Central memory CD8-positive, alpha-beta T cell (primary cell): ENCODE data around the gene OLIG3.

ENCODE experiments used
- ATAC-seq: fragments of 150-1000 bp; cut with Tn5 transposase; replicated peaks from 2 replicates; pipeline ENCODE4 v1.10.0; 2022; ENCODE audit warnings: mild to moderate bottlenecking, moderate FRiP score, moderate number of reproducible peaks; ENCODE audit not compliant: poor library complexity, severe bottlenecking; ENCODE audit errors: extremely low read depth
- DNase-seq, 2 donors: peaks; one replicate each; pipeline ENCODE4 v3.0.0; 2021; ENCODE audit warnings: low spot score in 2 of 2
- H3K27ac Mint-ChIP-seq: one replicate; pipeline ENCODE4 v1.8.0; 2022; ENCODE audit warnings: low read depth, mild to moderate bottlenecking, moderate library complexity, mixed read lengths
- H3K27me3 Mint-ChIP-seq: one replicate; pipeline ENCODE4 v1.8.0; 2022; ENCODE audit warnings: mixed read lengths
- H3K36me3 Mint-ChIP-seq: one replicate; pipeline ENCODE4 v1.8.0; 2022; ENCODE audit warnings: mild to moderate bottlenecking, moderate library complexity, mixed read lengths; ENCODE audit not compliant: insufficient read depth
- H3K4me1 Mint-ChIP-seq: one replicate; pipeline ENCODE4 v1.8.0; 2022; ENCODE audit warnings: mixed read lengths
- H3K4me3 Mint-ChIP-seq: one replicate; pipeline ENCODE4 v1.8.0; 2022; ENCODE audit warnings: mild to moderate bottlenecking, moderate library complexity, mixed read lengths
- H3K9me3 Mint-ChIP-seq: one replicate; pipeline ENCODE4 v1.8.0; 2022; ENCODE audit warnings: mixed read lengths

Gene OLIG3

GRCh38 chr6:137514418-137514817 is 20.2 kb upstream of the OLIG3 start:
- DNase-seq: no peak
- Mint-ChIP-seq H3K27me3 (peaks cover 79% of the 10 kb centered on the region), H3K27ac (no peak overlapping the region), H3K36me3 (no peaks in the 10 kb centered on the region), H3K4me1 (no peaks in the 10 kb centered on the region), H3K9me3 (no peaks in the 10 kb centered on the region), H3K4me3 (no peak overlapping the region)
- ATAC-seq: no peak

DNA sequence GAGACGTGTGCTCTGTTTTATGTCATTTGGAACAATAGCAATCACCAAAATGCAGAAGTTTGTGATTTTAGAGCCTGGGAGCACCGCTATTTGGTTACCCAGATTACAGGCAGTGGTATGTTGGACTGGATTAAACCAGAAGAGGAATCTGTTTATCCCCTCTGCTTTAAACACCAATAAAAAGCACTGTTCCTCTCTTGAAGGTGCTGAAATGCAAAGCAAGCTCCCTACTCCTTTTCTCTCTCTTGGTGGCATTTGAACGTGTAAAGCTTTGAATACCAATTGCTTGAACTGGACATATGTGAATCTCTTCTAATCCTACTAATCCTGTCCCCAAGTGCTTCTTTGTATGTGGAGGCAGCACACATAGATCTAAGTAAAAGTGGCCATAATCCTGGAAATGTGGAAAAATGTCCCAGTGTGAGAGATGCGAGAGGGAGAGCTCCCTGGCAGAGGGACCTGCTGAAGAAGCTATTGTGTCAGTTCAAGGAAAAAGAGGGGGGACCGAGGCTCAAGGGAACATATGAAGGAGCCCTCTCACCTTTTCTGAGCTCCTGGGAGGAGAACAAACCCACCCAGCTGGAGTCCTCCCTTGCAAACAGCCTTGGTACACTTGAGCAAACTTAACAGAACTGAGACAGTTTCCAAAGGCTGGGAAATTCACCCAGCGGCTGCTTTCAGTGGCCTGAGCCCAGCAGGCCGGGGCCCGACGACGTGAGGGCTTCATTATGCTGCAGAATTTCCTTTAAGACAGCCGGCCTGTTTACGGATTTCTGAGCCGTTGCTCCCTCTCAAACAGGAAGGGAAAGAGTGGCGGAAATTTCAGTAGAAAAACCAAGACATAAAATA is 18.8 kb upstream of the OLIG3 start:
- H3K4me1 Mint-ChIP-seq: no peaks in the 10 kb centered on the region
- H3K27ac Mint-ChIP-seq: no peak overlapping the region
- ATAC-seq (no peak), DNase-seq (no peak)
- H3K9me3 Mint-ChIP-seq: no peaks in the 10 kb centered on the region
- H3K4me3 Mint-ChIP-seq: no peak overlapping the region
- H3K36me3 Mint-ChIP-seq: no peaks in the 10 kb centered on the region
- peaks cover 79% of the 10 kb centered on the region for H3K27me3 Mint-ChIP-seq

DNA sequence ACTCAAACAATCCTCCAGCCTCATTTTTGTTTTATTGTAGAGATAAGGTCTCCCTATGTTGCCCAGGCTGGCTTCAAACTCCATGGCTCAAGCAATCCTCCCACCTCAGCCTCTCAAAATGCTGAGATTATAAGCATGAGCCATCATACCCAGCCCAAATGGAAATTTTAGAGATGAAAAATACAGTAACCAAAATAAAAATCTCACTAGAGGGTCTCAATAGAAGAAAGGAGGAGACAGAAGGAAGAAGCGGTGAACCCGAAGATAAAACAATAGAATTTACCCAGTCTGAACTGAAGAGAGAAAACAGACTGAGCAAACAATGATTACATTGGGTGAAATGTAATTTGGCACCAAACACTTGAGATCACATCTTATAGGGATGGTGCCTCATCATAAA is 16.7 kb upstream of the OLIG3 start:
- H3K27ac Mint-ChIP-seq: no peak overlapping the region
- no peaks in the 10 kb centered on the region for H3K9me3 Mint-ChIP-seq
- no peak for DNase-seq
- ATAC-seq: no peak
- peaks cover 78% of the 10 kb centered on the region for H3K27me3 Mint-ChIP-seq
- no peaks in the 10 kb centered on the region for H3K4me1 Mint-ChIP-seq
- H3K36me3 Mint-ChIP-seq: no peaks in the 10 kb centered on the region
- no peak overlapping the region for H3K4me3 Mint-ChIP-seq

DNA sequence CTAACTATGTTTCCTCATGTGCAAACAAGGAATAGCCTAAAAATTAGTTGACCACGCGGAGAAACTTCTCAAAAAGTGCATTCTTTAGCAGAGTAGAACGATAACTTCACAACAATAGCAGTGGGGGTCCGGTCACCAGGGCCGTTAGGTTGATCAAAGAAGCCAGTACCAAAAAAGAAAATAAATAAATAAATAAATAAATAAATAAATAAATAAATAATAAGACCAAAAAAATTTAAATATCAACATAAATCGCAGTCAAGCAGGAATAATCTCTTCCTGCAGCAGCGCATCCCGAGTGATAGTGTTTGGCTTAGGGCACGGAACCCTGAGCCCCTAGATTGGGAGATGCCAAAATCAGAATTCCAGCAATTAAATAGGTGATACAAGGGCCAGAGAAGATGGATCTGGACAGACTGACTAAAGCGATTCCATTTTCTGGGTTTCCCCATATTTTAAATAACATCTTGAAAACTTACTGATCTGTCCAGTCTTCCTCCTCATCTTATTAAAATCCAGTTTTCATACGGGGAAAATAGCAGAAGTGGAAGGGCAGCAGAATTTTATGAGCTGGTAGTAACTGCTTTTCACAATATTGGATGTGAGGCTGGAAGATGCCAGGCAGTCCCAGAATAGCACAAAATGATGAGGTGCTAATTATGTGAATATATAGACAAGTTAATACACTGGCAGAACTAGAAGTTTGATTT is 4.4 kb upstream of the OLIG3 start:
- H3K36me3 Mint-ChIP-seq: peaks cover 14% of the 10 kb centered on the region
- H3K27me3 Mint-ChIP-seq: peaks cover 87% of the 10 kb centered on the region
- peak overlapping the region; percentile 43 for H3K4me3 Mint-ChIP-seq
- ATAC-seq: no peak
- H3K9me3 Mint-ChIP-seq: peaks cover 4% of the 10 kb centered on the region
- no peak for DNase-seq
- H3K4me1 Mint-ChIP-seq: peaks cover 31% of the 10 kb centered on the region
- H3K27ac Mint-ChIP-seq: no peak overlapping the region

- no peak for ATAC-seq
- peaks cover 4% of the 10 kb centered on the region for H3K9me3 Mint-ChIP-seq
These were observed 3.7 kb upstream of the OLIG3 start for GRCh38 chr6:137497721-137498463.

GRCh38 chr6:137496909-137497720 is 2.9 kb upstream of the OLIG3 start:
- no peak for ATAC-seq
- peaks cover 87% of the 10 kb centered on the region for H3K27me3 Mint-ChIP-seq
- H3K36me3 Mint-ChIP-seq: peaks cover 17% of the 10 kb centered on the region
- peak overlapping the region; percentile 44 for H3K4me3 Mint-ChIP-seq
- H3K4me1 Mint-ChIP-seq: peaks cover 46% of the 10 kb centered on the region
- peaks cover 4% of the 10 kb centered on the region for H3K9me3 Mint-ChIP-seq
- H3K27ac Mint-ChIP-seq: no peak overlapping the region
- DNase-seq: no peak

More at GRCh38 chr6:137497721-137498463, 3.7 kb upstream of the OLIG3 start:
- Mint-ChIP-seq H3K27ac (no peak overlapping the region), H3K27me3 (peaks cover 87% of the 10 kb centered on the region), H3K4me1 (peaks cover 38% of the 10 kb centered on the region), H3K4me3 (peak overlapping the region; percentile 43), H3K36me3 (peaks cover 14% of the 10 kb centered on the region)
- DNase-seq: no peak

GRCh38 chr6:137496368-137496767 is 2.2 kb upstream of the OLIG3 start:
- Mint-ChIP-seq H3K4me1 (peaks cover 46% of the 10 kb centered on the region), H3K27me3 (peaks cover 87% of the 10 kb centered on the region), H3K9me3 (peaks cover 4% of the 10 kb centered on the region), H3K4me3 (peak overlapping the region; percentile 25), H3K36me3 (peaks cover 17% of the 10 kb centered on the region), H3K27ac (no peak overlapping the region)
- ATAC-seq (no peak), DNase-seq (no peak)

GRCh38 chr6:137495703-137496336 is 1.6 kb upstream of the OLIG3 start:
- H3K4me3 Mint-ChIP-seq: peak overlapping the region; percentile 25
- peaks cover 46% of the 10 kb centered on the region for H3K4me1 Mint-ChIP-seq
- H3K27me3 Mint-ChIP-seq: peaks cover 87% of the 10 kb centered on the region
- peaks cover 17% of the 10 kb centered on the region for H3K36me3 Mint-ChIP-seq
- no peak for DNase-seq
- no peak overlapping the region for H3K27ac Mint-ChIP-seq
- peaks cover 4% of the 10 kb centered on the region for H3K9me3 Mint-ChIP-seq
- ATAC-seq: no peak

GRCh38 chr6:137494988-137495702 is 951 bp upstream of the OLIG3 start:
- Mint-ChIP-seq H3K27me3 (peaks cover 93% of the 10 kb centered on the region), H3K4me3 (peak overlapping the region; percentile 54), H3K27ac (no peak overlapping the region), H3K9me3 (peaks cover 4% of the 10 kb centered on the region), H3K4me1 (peaks cover 46% of the 10 kb centered on the region), H3K36me3 (peaks cover 18% of the 10 kb centered on the region)
- ATAC-seq (no peak), DNase-seq (no peak)

DNA sequence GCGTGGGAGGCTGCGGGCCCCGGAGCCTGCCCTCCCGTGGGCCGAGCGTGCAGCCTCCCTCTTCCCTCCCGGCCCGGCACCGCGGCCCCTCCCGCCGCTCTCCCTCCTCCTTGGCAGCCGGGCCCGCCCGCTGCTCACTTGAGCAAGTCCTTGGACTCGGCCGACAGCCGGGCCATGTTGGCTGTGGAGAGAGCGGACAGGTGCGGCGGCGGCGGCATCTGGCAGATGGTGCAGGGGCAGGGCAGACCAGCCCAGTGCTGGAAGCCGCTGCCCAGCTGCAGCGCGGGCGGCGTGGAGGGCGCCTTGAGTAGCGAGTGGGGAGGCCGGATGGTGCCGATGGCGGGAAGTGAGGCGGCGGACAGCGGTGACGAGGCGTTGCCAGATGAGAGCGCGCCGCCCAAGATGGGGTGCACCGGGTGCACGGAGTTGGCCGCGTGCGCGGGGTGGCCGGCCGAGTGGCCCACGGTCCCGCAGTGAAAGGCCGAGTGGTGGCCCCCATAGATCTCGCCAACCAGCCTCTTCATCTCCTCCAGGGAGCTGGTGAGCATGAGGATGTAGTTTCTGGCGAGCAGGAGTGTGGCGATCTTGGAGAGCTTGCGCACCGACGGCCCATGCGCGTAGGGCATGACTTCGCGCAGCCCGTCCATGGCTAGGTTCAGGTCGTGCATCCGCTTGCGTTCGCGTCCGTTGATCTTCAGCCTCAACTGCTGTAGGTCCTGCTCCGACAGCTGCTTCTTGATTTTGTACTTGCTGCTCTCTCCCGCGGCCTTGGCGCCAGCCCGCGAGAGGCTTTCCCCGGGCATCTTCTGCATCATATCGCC is 766 bp downstream of the OLIG3 start:
- ATAC-seq: no peak
- H3K4me1 Mint-ChIP-seq: peaks cover 46% of the 10 kb centered on the region
- DNase-seq: no peak

More for the DNA sequence above, 766 bp downstream of the OLIG3 start:
- H3K27me3 Mint-ChIP-seq: peaks cover 100% of the 10 kb centered on the region
- H3K36me3 Mint-ChIP-seq: peaks cover 20% of the 10 kb centered on the region
- H3K9me3 Mint-ChIP-seq: peaks cover 4% of the 10 kb centered on the region
- no peak overlapping the region for H3K27ac Mint-ChIP-seq
- H3K4me3 Mint-ChIP-seq: peak overlapping the region; percentile 54
